Thyroid gland (tissue), 4 donors: ENCODE data around the gene OR8D2.

ENCODE experiments used
- CTCF ChIP-seq, 6 experiments: fragments of 200-600 bp in 3 of 6; fragments of 450-650 bp in 3 of 6; sonication (generic) in 3 of 6; IDR thresholded peaks; one replicate each; pipeline ENCODE4 v1.5.1; 2016 to 2019; ENCODE audit warnings: antibody characterized with exemption in 6 of 6, mild to moderate bottlenecking in 2 of 6, inconsistent platforms in 1 of 6, moderate library complexity in 1 of 6
- POLR2A ChIP-seq, 2 donors: fragments of 450-650 bp; IDR thresholded peaks; one replicate each; pipeline ENCODE4 v1.6.1; 2017; ENCODE audit warnings: antibody characterized with exemption in 2 of 2, mild to moderate bottlenecking in 2 of 2, moderate library complexity in 1 of 2

- no peak for TF ChIP-seq CTCF (IDR thresholded peaks at IDR 0.05)
- no peak for TF ChIP-seq POLR2A (IDR thresholded peaks at IDR 0.05)
Measured at GRCh38 chr11:124311670-124312069, 8.3 kb downstream of the OR8D2 start.
